ENCODE results near the gene GOLGA6L1.
"Not testable (repeated sequence)": the region's sequence is repeated elsewhere in the genome, so short reads cannot be mapped to it uniquely, and the experiment has no call there.

- TF ChIP-seq CTCF, POLR2A (IDR thresholded peaks at IDR 0.05): not testable (repeated sequence)
These were observed 43.9 kb upstream of the GOLGA6L1 start for GRCh38 chr15:23180547-23180927.

All from testis (tissue), 2 donors.